OCI-LY7 (cell line): ENCODE measurements around the gene ISOC2. TPM values are rescaled to one million over a fixed set of nuclear protein-coding genes. Genes with fewer than 3 reads are reported as not detected.

Experiments used
- BruUV-seq: library from RNA; stranded (reverse); fragments of 400-500 nt; replicated peaks from 2 replicates; lab custom pipeline; 2021; lab: Mats Ljungman, UMichigan
- CTCF ChIA-PET: fragments of 300-600 bp; sonication (Branson Sonifier 250); formaldehyde crosslinking; loops from one replicate; lab custom pipeline; 2022; ENCODE audit warnings: antibody characterized with exemption; ENCODE audit not compliant: unreplicated experiment; lab: Charles Lee
- POLR2A ChIA-PET: fragments of 300-600 bp; sonication (Branson Sonifier 250); formaldehyde crosslinking; loops from one replicate; lab custom pipeline; 2022; ENCODE audit warnings: antibody characterized with exemption; lab: Charles Lee
- DNase-seq: peaks from one replicate; pipeline ENCODE4 v3.0.0-alpha.2; 2015; ENCODE audit warnings: low spot score
- H2AFZ ChIP-seq: fragments of 200-600 bp; sonication (generic), shearing (Covaris generic); 2 replicates; pipeline ENCODE4 v1.6.1; 2014; ENCODE audit warnings: mild to moderate bottlenecking, antibody characterized with exemption, low read length, moderate library complexity
- H3K27ac ChIP-seq: fragments of 200-600 bp; sonication (generic); 2 replicates; pipeline ENCODE4 v1.5.1; 2014; ENCODE audit warnings: mixed run types, low read depth, mild to moderate bottlenecking, moderate library complexity, low read length, inconsistent platforms; ENCODE audit not compliant: poor library complexity, severe bottlenecking
- H3K36me3 ChIP-seq: fragments of 200-600 bp; sonication (generic); 2 replicates; pipeline ENCODE4 v1.6.1; 2014; ENCODE audit warnings: mild to moderate bottlenecking, antibody characterized with exemption, low read length, moderate library complexity, mixed read lengths; ENCODE audit not compliant: insufficient read depth
- H3K4me1 ChIP-seq: fragments of 200-600 bp; sonication (generic); 2 replicates; pipeline ENCODE4 v1.5.1; 2014; ENCODE audit warnings: mild to moderate bottlenecking, low read length; ENCODE audit not compliant: insufficient read depth, poor library complexity, severe bottlenecking
- H3K4me2 ChIP-seq: fragments of 200-600 bp; sonication (generic); 2 replicates; pipeline ENCODE4 v1.6.1; 2014; ENCODE audit warnings: mild to moderate bottlenecking, low read length
- H3K4me3 ChIP-seq: fragments of 200-600 bp; sonication (generic); 2 replicates; pipeline ENCODE4 v1.5.1; 2014; ENCODE audit warnings: mild to moderate bottlenecking, low read depth, low read length; ENCODE audit not compliant: poor library complexity, severe bottlenecking
- H3K79me2 ChIP-seq: fragments of 200-600 bp; sonication (generic); 2 replicates; pipeline ENCODE4 v1.6.1; 2016; ENCODE audit warnings: low read depth, mild to moderate bottlenecking, low read length, moderate library complexity, mixed read lengths; ENCODE audit not compliant: insufficient read depth
- H3K9me2 ChIP-seq: fragments of 200-600 bp; sonication (generic); 2 replicates; pipeline ENCODE4 v1.6.1; 2016; ENCODE audit warnings: mild to moderate bottlenecking, low read length, mixed read lengths; ENCODE audit not compliant: insufficient read depth
- H3K9me3 ChIP-seq: fragments of 200-600 bp; sonication (generic); 2 replicates; pipeline ENCODE4 v1.6.1; 2014; ENCODE audit warnings: mild to moderate bottlenecking, mixed run types, low read length, mixed read lengths
- H4K20me1 ChIP-seq: fragments of 200-600 bp; sonication (generic); 2 replicates; pipeline ENCODE4 v1.6.1; 2014; ENCODE audit warnings: mild to moderate bottlenecking, antibody characterized with exemption, low read length, moderate library complexity, mixed read lengths; ENCODE audit not compliant: insufficient read depth
- CTCF ChIP-seq: fragments of 200-600 bp; sonication (generic); conservative IDR thresholded peaks from 2 replicates; pipeline ENCODE4 v1.5.1; 2014; ENCODE audit warnings: mild to moderate bottlenecking, antibody characterized with exemption, low read length, moderate library complexity, mixed read lengths
- EZH2phosphoT487 ChIP-seq: fragments of 200-600 bp; sonication (generic); IDR thresholded peaks from 2 replicates; pipeline ENCODE4 v1.6.1; 2018; ENCODE audit warnings: low read depth, borderline replicate concordance, mild to moderate bottlenecking, mixed run types, antibody characterized with exemption, low read length, moderate library complexity, mixed read lengths
- intact Hi-C: fragments of 100-400 bp; cut with micrococcal nuclease; formaldehyde crosslinking; loops from one replicate; pipeline ENCODE4 v1.10.0; 2022; ENCODE audit not compliant: unreplicated experiment
- total RNA-seq, 2 experiments: library from RNA; depleted of rRNA in 1 of 2; stranded (reverse); fragments of >200 nt in 1 of 2; shearing (Covaris generic) in 1 of 2; gene quantifications; 2 replicates each; pipeline ENCODE4 v1.2.3, GENCODE V29; 2014 to 2022

ISOC2 gene
- total RNA-seq, 2 experiments from 2014 or later: 37.0 to 115 TPM

- no peak overlapping the region for H3K4me2 ChIP-seq
- CTCF ChIA-PET: no interaction called here
- no peak overlapping the region for H2AFZ ChIP-seq
- H3K4me1 ChIP-seq: peaks cover 19% of the 10 kb centered on the region
- H4K20me1 ChIP-seq: no peaks in the 10 kb centered on the region
- no peak for DNase-seq
- H3K79me2 ChIP-seq: peaks cover 8% of the 10 kb centered on the region; the same call in 1 of the 2 replicates
- H3K36me3 ChIP-seq: no peaks in the 10 kb centered on the region
- no peaks in the 10 kb centered on the region for H3K9me3 ChIP-seq
- no peak overlapping the region for H3K4me3 ChIP-seq
- POLR2A ChIA-PET: no interaction called here
- H3K27ac ChIP-seq: no peak overlapping the region
- BruUV-seq: no TSS peak
- intact Hi-C loops: no loop called here
- no peaks in the 10 kb centered on the region for H3K9me2 ChIP-seq
- TF ChIP-seq CTCF (no peak), EZH2phosphoT487 (no peak)
These were observed 2.7 kb upstream of the ISOC2 start for GRCh38 chr19:55464039-55464661.

GRCh38 chr19:55463583-55464031, 2.2 kb upstream of the ISOC2 start:
- no peak for DNase-seq
- Histone ChIP-seq H3K27ac (no peak overlapping the region), H3K4me1 (peaks cover 19% of the 10 kb centered on the region), H3K36me3 (no peaks in the 10 kb centered on the region), H3K4me2 (no peak overlapping the region), H3K9me2 (no peaks in the 10 kb centered on the region), H3K79me2 (peaks cover 8% of the 10 kb centered on the region; the same call in 1 of the 2 replicates), H2AFZ (no peak overlapping the region), H3K9me3 (no peaks in the 10 kb centered on the region), H4K20me1 (no peaks in the 10 kb centered on the region), H3K4me3 (no peak overlapping the region)
- no TSS peak for BruUV-seq
- TF ChIP-seq CTCF: no peak
- no peak for TF ChIP-seq EZH2phosphoT487
- CTCF ChIA-PET: no interaction called here
- intact Hi-C loops: no loop called here
- POLR2A ChIA-PET: no interaction called here

GRCh38 chr19:55462722-55463121, 1.3 kb upstream of the ISOC2 start:
- no peaks in the 10 kb centered on the region for H3K36me3 ChIP-seq
- BruUV-seq: no TSS peak
- H3K9me3 ChIP-seq: no peaks in the 10 kb centered on the region
- no peak overlapping the region for H2AFZ ChIP-seq
- peaks cover 8% of the 10 kb centered on the region; the same call in 1 of the 2 replicates for H3K79me2 ChIP-seq
- H3K9me2 ChIP-seq: no peaks in the 10 kb centered on the region
- no peak overlapping the region for H3K4me2 ChIP-seq
- no peak overlapping the region for H3K27ac ChIP-seq
- ChIA-PET CTCF (no interaction called here), POLR2A (interaction anchor here (0.6 kb wide), 1 partner anchor 168 kb away, joined by 4 read pairs; no protein-coding TSS in a partner anchor)
- DNase-seq: no peak
- no peak overlapping the region for H3K4me3 ChIP-seq
- H3K4me1 ChIP-seq: peaks cover 16% of the 10 kb centered on the region
- no peaks in the 10 kb centered on the region for H4K20me1 ChIP-seq
- intact Hi-C loops: no loop called here
- TF ChIP-seq EZH2phosphoT487: no peak
- TF ChIP-seq CTCF: no peak
